ENCODE data around the gene HRH3.

Gene HRH3

GRCh38 chr20:62174870-62175624 lies 45.0 kb downstream of the HRH3 start:
- DNase-seq (ENCODE audit: low spot score) = no peak

GRCh38 chr20:62174021-62174804 lies 45.9 kb downstream of the HRH3 start:
- no peak for DNase-seq (ENCODE audit: low spot score)

GRCh38 chr20:62172666-62173065 lies 47.4 kb downstream of the HRH3 start:
- no peak for DNase-seq (ENCODE audit: low spot score)

- DNase-seq (ENCODE audit: low spot score) = no peak
Observed at GRCh38 chr20:62171245-62171644, 48.8 kb downstream of the HRH3 start.

- no peak for DNase-seq (ENCODE audit: low spot score)
Observed at GRCh38 chr20:62170536-62170935, 49.5 kb downstream of the HRH3 start.

- no peak for DNase-seq (ENCODE audit: low spot score)
Observed at GRCh38 chr20:62168890-62169435, 51.1 kb downstream of the HRH3 start.

GRCh38 chr20:62168061-62168460 lies 52.0 kb downstream of the HRH3 start:
- no peak for DNase-seq (ENCODE audit: low spot score)

GRCh38 chr20:62167474-62167873 lies 52.6 kb downstream of the HRH3 start:
- no peak for DNase-seq (ENCODE audit: low spot score)

GRCh38 chr20:62165762-62166399 lies 54.2 kb downstream of the HRH3 start:
- no peak for DNase-seq (ENCODE audit: low spot score)
